ENCODE results near the gene KIRREL1.

The KIRREL1 gene

GRCh38 chr1:158115126-158115525 lies 121.7 kb downstream of the KIRREL1 start:
- TF ChIP-seq CTCF (IDR thresholded peaks at IDR 0.05): no peak

GRCh38 chr1:158116311-158117167 lies 123.1 kb downstream of the KIRREL1 start:
- TF ChIP-seq CTCF (IDR thresholded peaks at IDR 0.05): no peak

GRCh38 chr1:158117854-158118704 lies 124.6 kb downstream of the KIRREL1 start:
- TF ChIP-seq CTCF (IDR thresholded peaks at IDR 0.05): peak; percentile 58

DNA sequence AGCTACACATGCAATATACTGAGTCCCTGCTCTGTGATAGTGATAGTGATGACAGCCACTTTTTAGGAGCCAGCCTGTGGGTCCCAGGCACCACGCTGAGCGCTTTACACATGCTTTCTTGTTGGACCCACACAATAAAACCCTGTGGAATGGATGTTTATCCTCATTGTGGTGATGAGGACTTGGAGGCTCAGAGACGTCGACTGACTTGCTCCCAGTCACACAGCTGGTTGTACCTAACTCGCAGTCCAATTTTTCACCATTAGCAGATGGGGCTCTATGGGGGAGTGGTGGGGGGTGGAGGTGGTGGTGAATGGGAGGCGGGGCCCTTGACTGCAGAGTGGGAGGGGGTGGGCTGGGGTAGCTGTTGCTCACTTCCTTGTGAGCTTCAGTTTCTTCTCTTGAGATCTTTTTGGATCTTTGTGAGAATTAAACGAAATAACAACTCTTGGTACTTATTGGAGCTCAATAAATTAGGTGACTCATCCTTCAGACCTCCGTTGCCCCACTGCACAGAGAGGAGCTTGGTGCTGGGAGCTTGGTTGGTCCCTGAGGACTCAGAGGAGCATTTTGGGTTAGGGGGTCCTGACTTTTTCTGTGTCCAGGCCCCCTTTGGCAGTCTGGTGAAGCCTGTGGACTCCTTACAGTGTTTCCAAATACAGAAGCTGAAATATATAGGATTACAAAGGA lies 125.4 kb downstream of the KIRREL1 start:
- no peak for TF ChIP-seq CTCF (IDR thresholded peaks at IDR 0.05)

- TF ChIP-seq CTCF (IDR thresholded peaks at IDR 0.05): no peak
These were observed 126.7 kb downstream of the KIRREL1 start for GRCh38 chr1:158119976-158120653.

DNA sequence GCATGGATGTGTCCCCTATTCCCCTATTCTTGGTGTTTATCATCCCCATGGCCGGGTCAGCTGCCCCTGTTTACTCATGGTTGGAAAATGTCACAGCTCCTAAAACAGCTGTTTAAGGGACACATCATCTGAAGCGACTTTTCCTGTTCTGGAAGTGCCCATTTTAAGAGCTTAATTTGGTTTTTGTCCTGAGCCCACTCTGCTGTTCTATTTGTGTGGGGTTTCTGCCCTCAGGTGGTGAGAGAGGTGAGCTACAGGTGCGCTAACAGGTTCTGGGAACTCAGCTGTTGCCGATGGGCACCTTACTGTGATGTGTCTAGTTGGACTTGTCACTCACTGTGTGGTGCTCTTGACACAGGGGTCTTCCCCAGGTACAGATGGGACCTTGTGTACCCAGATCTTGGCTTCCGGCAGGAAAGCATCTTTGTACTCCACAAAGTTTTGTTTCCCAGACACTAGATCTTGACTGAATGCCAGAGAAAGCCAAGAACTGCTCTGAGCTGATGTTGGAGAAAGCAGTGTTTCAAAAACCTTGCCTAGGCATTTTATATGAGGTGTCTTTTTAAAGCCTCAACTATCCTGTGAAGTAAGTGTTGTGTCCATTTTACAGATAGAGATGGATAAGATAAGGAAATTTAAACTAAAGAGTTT lies 128.3 kb downstream of the KIRREL1 start:
- TF ChIP-seq CTCF (IDR thresholded peaks at IDR 0.05): peak; percentile 95
